Kidney (tissue), 14 donors: Measurements from ENCODE around the gene CDHR4. TPM values are rescaled to one million over a fixed set of nuclear protein-coding genes. Genes with fewer than 3 reads are reported as not detected.
A peak's percentile ranks its signal among the peaks of the same experiment; 100 is the strongest.
"Not testable (repeated sequence)": the region's sequence is repeated elsewhere in the genome, so short reads cannot be mapped to it uniquely, and the experiment has no call there.

Experiments
- DNase-seq, 5 donors: peaks; one replicate each; pipeline ENCODE4 v3.0.0-alpha.2; 2013 to 2020
- FAIRE-seq: peaks from 2 replicates; lab custom pipeline; 2012; peaks lifted over from hg19 to GRCh38; lab: Jason Lieb, UNC
- H3K27ac ChIP-seq, 2 donors: one replicate each; pipeline ENCODE4 v1.7.0; 2013; ENCODE audit warnings: low read depth in 2 of 2, low read length in 2 of 2, inconsistent platforms in 1 of 2
- H3K27me3 ChIP-seq: one replicate; pipeline ENCODE4 v1.7.1; 2013; ENCODE audit warnings: low read length, inconsistent platforms; ENCODE audit not compliant: control insufficient read depth, insufficient read depth
- H3K36me3 ChIP-seq, 3 donors: one replicate each; pipeline versions ENCODE4 v1.7.0 to v1.7.1; 2013; ENCODE audit warnings: low read length in 3 of 3, control low read depth in 1 of 3, inconsistent platforms in 1 of 3; ENCODE audit not compliant: insufficient read depth in 3 of 3, control insufficient read depth in 2 of 3
- H3K4me1 ChIP-seq, 3 donors: one replicate each; pipeline versions ENCODE4 v1.7.0 to v1.7.1; 2013; ENCODE audit warnings: low read length in 3 of 3, inconsistent platforms in 1 of 3, low read depth in 1 of 3; ENCODE audit not compliant: control insufficient read depth in 2 of 3, insufficient read depth in 2 of 3
- H3K4me3 ChIP-seq, 3 donors: one replicate each; pipeline versions ENCODE4 v1.7.0 to v1.8.1; 2013; ENCODE audit warnings: low read length in 3 of 3, control low read depth in 1 of 3, inconsistent platforms in 1 of 3
- H3K9ac ChIP-seq, 3 donors: one replicate each; pipeline versions ENCODE4 v1.7.0 to v1.7.1; 2013; ENCODE audit warnings: low read length in 3 of 3, control low read depth in 1 of 3, inconsistent platforms in 1 of 3
- H3K9me3 ChIP-seq, 3 donors: one replicate each; pipeline versions ENCODE4 v1.7.0 to v1.7.1; 2013; ENCODE audit warnings: low read length in 3 of 3, control low read depth in 1 of 3, inconsistent platforms in 1 of 3; ENCODE audit not compliant: control insufficient read depth in 2 of 3, insufficient read depth in 1 of 3
- CTCF ChIP-seq: IDR thresholded peaks from 3 replicates; pipeline ENCODE4 v1.5.1; 2012; ENCODE audit warnings: mild to moderate bottlenecking, moderate library complexity, borderline replicate concordance; ENCODE audit not compliant: insufficient read depth; ENCODE audit errors: extremely low read depth
- intact Hi-C: fragments of 100-400 bp; cut with DNase I; formaldehyde crosslinking; loops from one replicate; pipeline ENCODE4 v1.11.1; 2022
- polyA plus RNA-seq: library from polyadenylated mRNA; stranded (reverse); fragments of 350-450 nt; fragmentation: Illumina TruSeq; extraction: RNeasy Lipid Tissue Mini Kit (QIAGEN cat#74804); gene quantifications from one replicate; pipeline ENCODE4 v1.2.3, GENCODE V29; 2014; ENCODE audit warnings: low read depth, low replicate concordance; ENCODE audit not compliant: insufficient read depth
- total RNA-seq: library from RNA; stranded (reverse); fragmentation: NEBNext Ultra II Directional; extraction: Animal tissue kit (Norgen Biotek cat#: 25700); gene quantifications from one replicate; pipeline ENCODE4 v1.2.1, GENCODE V29; 2021
- donor health status: control.
- donor health status: control.
- donor health status: control.
- donor health status: control.
- donor health status: control.
- donor health status: DM: yes; HTN: yes; CAD: no.
- donor health status: Normal renal cell carcinoma (clear cell type).

Gene CDHR4
- total and polyA plus RNA-seq, 2 donors from 2014 or later = 0.54 TPM; not detected in 1

- H3K27ac ChIP-seq = peak within 1 kb of the TSS; percentile 92 to 95
- no peaks in the 10 kb centered on the region for H3K27me3 ChIP-seq
- H3K9ac ChIP-seq = peak within 1 kb of the TSS; percentile 89 to 96 (median 90)
- peaks cover 0 to 1% (median 0%) of the 10 kb centered on the region in 3 donors for H3K36me3 ChIP-seq
- TF ChIP-seq CTCF = no peak
- H3K4me1 ChIP-seq = peaks cover 0 to 9% (median 6%) of the 10 kb centered on the region in 3 donors
- H3K9me3 ChIP-seq = no peaks in the 10 kb centered on the region
- H3K4me3 ChIP-seq = peak within 1 kb of the TSS; percentile 77 to 93 (median 84)
- intact Hi-C loops = no loop called here
- DNase-seq (peak; percentile 100), FAIRE-seq (peak; percentile 95)
Observed at GRCh38 chr3:49786357-49787181, 13.1 kb downstream of the CDHR4 start, which contains the start of gene IP6K1. Gene IP6K1 (minus strand): TSS chr3:49786542. CDS start chr3:49748040, 38,502 bp downstream.

GRCh38 chr3:49785565-49786356, 13.9 kb downstream of the CDHR4 start:
- Histone ChIP-seq H3K27ac (peak overlapping the region; percentile 84 to 91), H3K9ac (peak overlapping the region; percentile 38 to 89 (median 58)), H3K36me3 (peaks cover 2 to 6% (median 3%) of the 10 kb centered on the region in 3 donors), H3K4me3 (peak overlapping the region; percentile 77 to 93 (median 84)), H3K4me1 (peaks cover 0 to 12% (median 6%) of the 10 kb centered on the region in 3 donors), H3K9me3 (no peaks in the 10 kb centered on the region), H3K27me3 (no peaks in the 10 kb centered on the region)
- intact Hi-C loops = no loop called here
- DNase-seq = peak in 4 of 5 donors; percentile 57 to 88 (median 65)
- no peak for FAIRE-seq
- no peak for TF ChIP-seq CTCF

- FAIRE-seq, intact Hi-C loops, H3K9ac ChIP-seq, H3K4me3 ChIP-seq, H3K9me3 ChIP-seq, H3K36me3 ChIP-seq, H3K27me3 ChIP-seq, H3K27ac ChIP-seq: not testable (repeated sequence)
- H3K4me1 ChIP-seq = peaks cover 0 to 14% (median 6%) of the 10 kb centered on the region in 3 donors
- peak in 1 of 5 donors; percentile 9 for DNase-seq
Observed at GRCh38 chr3:49782277-49782676, 17.4 kb downstream of the CDHR4 start.
